ENCODE results near the gene NEK9. TPM values are rescaled to one million over a fixed set of nuclear protein-coding genes. Genes with fewer than 3 reads are reported as not detected.
"Not testable (repeated sequence)": the region's sequence is repeated elsewhere in the genome, so short reads cannot be mapped to it uniquely, and the experiment has no call there.

NEK9 gene
- total and polyA plus RNA-seq, 2 donors (not counting 1 experiment from before 2014, with no cell fraction given): 35.1 to 110 TPM

GRCh38 chr14:75068294-75069120 lies 58.3 kb downstream of the NEK9 start:
- Mint-ChIP-seq H3K4me1 (peaks cover 14% of the 10 kb centered on the region), H3K27ac (no peak overlapping the region)
- H2AFZ ChIP-seq (ENCODE audit: insufficient read depth, low read depth, low read length, poor library complexity, severe bottlenecking): peak overlapping the region; percentile 80

GRCh38 chr14:75067765-75068164 lies 59.1 kb downstream of the NEK9 start:
- H3K27me3 Mint-ChIP-seq; H3K36me3 ChIP-seq (replicated peaks in 1 of 2; ENCODE audit: control extremely low read depth in 1 of 2, control insufficient read depth in 1 of 2, extremely low read depth in 1 of 2, insufficient read depth in 2 of 2, low read length in 1 of 2); ATAC-seq (ENCODE audit: low read depth); H3K9me3 ChIP-seq (ENCODE audit: control extremely low read depth in 1 of 3, control insufficient read depth in 2 of 3, insufficient read depth in 1 of 3, low read length in 2 of 3); H2AFZ ChIP-seq (ENCODE audit: insufficient read depth, low read depth, low read length, poor library complexity, severe bottlenecking); H3K79me2 ChIP-seq (ENCODE audit: control insufficient read depth, insufficient read depth, low read length); H4K20me1 ChIP-seq (ENCODE audit: control insufficient read depth, insufficient read depth, low read length, poor library complexity, severe bottlenecking); H3K27ac ChIP-seq (ENCODE audit: low read length in 2 of 2); H3K9ac ChIP-seq (ENCODE audit: low read length); H3K4me3 ChIP-seq (ENCODE audit: control extremely low read depth in 1 of 5, extremely low read depth in 1 of 5, insufficient read depth in 1 of 5, low read depth in 2 of 5, low read length in 4 of 5); H3K9me3 Mint-ChIP-seq (ENCODE audit: insufficient read depth); POLR2A ChIA-PET; H3K27me3 ChIP-seq (replicated peaks in 1 of 4; ENCODE audit: control extremely low read depth in 1 of 4, control insufficient read depth in 3 of 4, insufficient read depth in 4 of 4, low read length in 3 of 4); H3K27ac Mint-ChIP-seq; DNase-seq; H3K4me2 ChIP-seq (replicated peaks; ENCODE audit: low read depth, low read length, poor library complexity, severe bottlenecking); H3K4me3 Mint-ChIP-seq: not testable (repeated sequence)
- intact Hi-C loops (cut with micrococcal nuclease): loop anchor here (10.0 kb wide), 2 partner anchors 57 to 453 kb away; partner anchors contain the start of genes LTBP2 and NEK9
- CTCF ChIA-PET: interaction anchor here (2.3 kb wide), 1 partner anchor 21 kb away, joined by 9 read pairs; no protein-coding TSS in a partner anchor
- H3K4me1 ChIP-seq (ENCODE audit: control insufficient read depth in 2 of 2, insufficient read depth in 2 of 2, low read length in 2 of 2): peaks cover 15 to 28% of the 10 kb centered on the region in 2 donors
- 92% methylated on average over 2 of the region's 4 CpGs for WGBS (ENCODE audit: insufficient coverage)
- H3K4me1 Mint-ChIP-seq: peaks cover 22% of the 10 kb centered on the region

More at GRCh38 chr14:75068294-75069120, 58.3 kb downstream of the NEK9 start:
- peak overlapping the region; percentile 68 for H3K9ac ChIP-seq (ENCODE audit: low read length)
- Mint-ChIP-seq H3K9me3 (ENCODE audit: insufficient read depth) (no peaks in the 10 kb centered on the region), H3K4me3 (no peak overlapping the region), H3K27me3 (no peaks in the 10 kb centered on the region)
- TF ChIP-seq CTCF (IDR thresholded peaks at IDR 0.05) (no peak), EZH2 (IDR thresholded peaks at IDR 0.05; ENCODE audit: borderline replicate concordance, insufficient read depth, low read depth, low read length, poor library complexity, severe bottlenecking) (no peak)
- H3K9me3 ChIP-seq (ENCODE audit: control extremely low read depth in 1 of 3, control insufficient read depth in 2 of 3, insufficient read depth in 1 of 3, low read length in 2 of 3): no peaks in the 10 kb centered on the region
- 58% methylated on average over 7 of the region's 15 CpGs for WGBS (ENCODE audit: insufficient coverage)
- ATAC-seq (ENCODE audit: low read depth): no peak
- no peaks in the 10 kb centered on the region for H4K20me1 ChIP-seq (ENCODE audit: control insufficient read depth, insufficient read depth, low read length, poor library complexity, severe bottlenecking)
- intact Hi-C loops (cut with micrococcal nuclease): loop anchor here (1.0 to 10.0 kb wide), 3 partner anchors 17 to 454 kb away; partner anchors contain the start of genes LTBP2, MLH3 and NEK9
- H3K4me1 ChIP-seq (ENCODE audit: control insufficient read depth in 2 of 2, insufficient read depth in 2 of 2, low read length in 2 of 2): peaks cover 10 to 20% of the 10 kb centered on the region in 2 donors
- peaks cover 5% of the 10 kb centered on the region for H3K79me2 ChIP-seq (ENCODE audit: control insufficient read depth, insufficient read depth, low read length)
- CTCF ChIA-PET: interaction anchor here (1.4 to 2.3 kb wide), 2 partner anchors 20 kb away, joined by 4 to 9 read pairs; no protein-coding TSS in a partner anchor
- peak; percentile 16 for DNase-seq
- no peaks in the 10 kb centered on the region for H3K36me3 ChIP-seq (replicated peaks in 1 of 2; ENCODE audit: control extremely low read depth in 1 of 2, control insufficient read depth in 1 of 2, extremely low read depth in 1 of 2, insufficient read depth in 2 of 2, low read length in 1 of 2)
- POLR2A ChIA-PET: interaction anchor here (0.5 kb wide), 1 partner anchor 225 kb away, joined by 9 read pairs; no protein-coding TSS in a partner anchor
- no peak overlapping the region for H3K27ac ChIP-seq (ENCODE audit: low read length in 2 of 2)
- peak overlapping the region; percentile 89 for H3K4me2 ChIP-seq (replicated peaks; ENCODE audit: low read depth, low read length, poor library complexity, severe bottlenecking)
- H3K4me3 ChIP-seq (ENCODE audit: control extremely low read depth in 1 of 5, extremely low read depth in 1 of 5, insufficient read depth in 1 of 5, low read depth in 2 of 5, low read length in 4 of 5): peak overlapping the region; percentile 34 to 82 (median 63)
- no peaks in the 10 kb centered on the region for H3K27me3 ChIP-seq (replicated peaks in 1 of 4; ENCODE audit: control extremely low read depth in 1 of 4, control insufficient read depth in 3 of 4, insufficient read depth in 4 of 4, low read length in 3 of 4)

Data from B cell (primary cell).